Fibroblast of peridontal ligament (primary cell): ENCODE data around the gene STRA6.

Source experiments
- DNase-seq: peaks from one replicate; pipeline ENCODE4 v3.0.0-alpha.2; 2010; ENCODE audit errors: extremely low read depth

The STRA6 gene

GRCh38 chr15:74132681-74133651 is 69.6 kb downstream of the STRA6 start:
- peak; percentile 21 for DNase-seq

DNA sequence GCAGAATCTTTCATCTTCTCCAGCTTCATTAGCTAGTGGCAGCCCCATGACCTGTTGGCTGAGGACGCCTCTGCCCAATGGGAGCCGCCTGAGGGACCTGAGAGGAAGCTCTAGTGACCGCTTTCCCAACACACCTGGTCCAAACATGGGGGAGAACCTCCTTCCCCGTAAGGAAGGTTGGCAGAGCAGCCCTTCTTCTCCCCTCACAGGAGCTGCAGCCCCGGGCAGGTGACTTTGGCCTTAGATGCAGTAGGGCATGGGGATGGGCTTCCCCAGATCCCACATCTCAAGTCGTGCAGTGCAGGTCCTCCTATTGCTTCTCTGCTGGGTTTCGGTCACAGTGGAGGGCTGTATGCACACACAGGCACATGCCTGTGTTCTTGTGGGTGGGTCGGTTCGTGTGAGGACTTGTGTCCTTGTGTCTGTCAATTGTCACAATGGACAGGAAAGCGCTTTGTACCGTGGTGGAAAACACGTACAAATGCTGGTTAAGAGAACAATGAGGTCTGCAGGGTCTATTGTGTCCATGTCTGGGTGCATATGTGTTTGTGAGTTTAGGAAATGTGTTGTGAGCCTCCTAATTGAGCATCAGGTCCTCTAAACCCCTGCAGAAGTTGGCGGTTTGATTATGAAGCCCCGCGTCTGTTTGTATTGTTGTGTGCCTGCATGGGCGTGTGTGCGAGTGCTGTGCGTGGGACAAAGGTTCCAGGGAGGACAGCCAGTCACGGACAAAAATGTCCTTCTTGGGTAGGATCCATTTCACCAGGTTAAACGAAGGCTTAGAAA is 70.8 kb downstream of the STRA6 start:
- no peak for DNase-seq

DNA sequence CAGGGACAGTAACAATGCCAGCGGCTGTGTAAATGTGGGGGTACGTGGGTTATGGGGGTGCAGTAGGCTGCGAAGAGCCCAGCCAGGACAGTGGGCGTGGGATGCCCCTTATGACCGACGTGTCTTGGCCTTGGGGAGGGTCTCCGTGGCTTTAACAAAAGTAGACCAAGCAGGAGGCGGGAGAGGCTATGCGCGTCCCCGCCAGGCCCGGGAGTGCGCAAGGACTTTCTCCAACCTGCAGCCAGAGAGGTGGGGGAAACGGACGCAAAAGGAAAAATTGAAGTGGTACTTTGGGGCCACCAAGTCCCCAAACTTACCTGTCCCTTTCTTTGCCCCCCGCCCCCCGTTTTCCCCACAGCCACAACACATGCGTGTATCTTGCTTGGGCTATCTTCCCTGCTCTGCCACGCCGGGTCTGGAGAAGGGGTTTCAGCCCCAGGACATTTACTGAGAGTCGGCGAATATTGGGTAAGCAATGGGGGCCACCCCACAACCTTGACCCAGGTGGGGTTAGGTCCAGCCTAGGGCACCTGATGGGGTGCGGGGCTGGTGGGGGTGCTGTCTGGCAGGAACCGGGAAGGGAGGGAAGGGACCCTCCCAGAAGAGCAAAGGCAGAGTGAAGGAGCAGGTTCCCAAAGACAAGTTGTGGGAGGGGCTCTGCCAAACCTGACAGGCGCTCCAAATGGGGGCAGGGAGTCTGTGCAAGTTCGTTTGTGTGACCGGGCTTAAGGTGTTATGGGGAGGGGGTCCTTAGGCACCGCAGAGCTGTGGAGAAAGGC is 71.5 kb downstream of the STRA6 start:
- DNase-seq = no peak

GRCh38 chr15:74130155-74130848 is 72.3 kb downstream of the STRA6 start, which contains the start of gene ISLR2:
TSS of gene ISLR2 (plus strand) at chr15:74130586. CDS start at chr15:74132755, 2,169 bp downstream.
- no peak for DNase-seq

GRCh38 chr15:74129586-74130154 is 72.9 kb downstream of the STRA6 start:
- DNase-seq = no peak
